Measurements from ENCODE around the gene MT1B. TPM values are rescaled to one million over a fixed set of nuclear protein-coding genes. Genes with fewer than 3 reads are reported as not detected.

Gene MT1B
- total and polyA plus RNA-seq, 2 of the 4 experiments (the other 2 are of a cell fraction): not detected

DNA sequence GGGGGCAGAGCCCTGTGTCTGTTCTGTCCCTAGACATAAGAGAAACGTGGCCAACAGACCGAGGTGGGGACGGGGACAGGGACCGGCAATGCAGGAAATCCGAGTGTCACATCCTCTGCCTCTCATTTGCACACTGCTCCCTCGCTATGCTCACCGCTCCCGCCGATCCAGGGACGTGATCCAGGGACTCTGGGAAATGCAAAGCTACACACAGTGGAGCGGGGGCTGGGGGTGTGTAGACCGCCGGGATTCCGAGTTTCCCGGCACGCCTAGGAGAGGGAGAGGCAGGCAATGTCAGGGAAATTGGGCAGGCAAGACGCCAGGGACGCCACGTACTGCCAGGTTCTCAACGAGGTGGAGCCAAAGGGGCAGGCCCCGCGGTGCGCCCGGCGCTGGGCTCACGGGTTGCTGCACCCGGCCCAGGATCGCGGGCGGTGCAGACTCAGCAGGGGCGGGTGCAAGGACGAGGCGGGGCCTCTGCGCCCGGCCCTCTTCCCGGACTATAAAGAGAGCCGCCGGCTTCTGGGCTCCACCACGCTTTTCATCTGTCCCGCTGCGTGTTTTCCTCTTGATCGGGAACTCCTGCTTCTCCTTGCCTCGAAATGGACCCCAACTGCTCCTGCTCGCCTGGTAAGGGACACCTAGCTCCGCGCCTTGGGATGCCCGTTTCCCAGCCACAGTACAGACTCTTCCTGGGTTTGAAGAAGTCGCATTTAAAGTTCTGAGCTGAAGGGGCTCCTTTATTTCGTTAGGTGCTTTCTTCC, 30.4 kb downstream of the MT1B start, which contains the start of gene MT1X:
MT1X (plus strand) TSS at position 532 of the 764 bp plus-strand sequence; CDS start at position 603, 71 bp downstream.
- Histone ChIP-seq H3K56ac (ENCODE audit: extremely low read depth, insufficient read depth, low read length) (peak within 1 kb of the TSS; percentile 60), H3K14ac (replicated peaks; ENCODE audit: low read depth, low read length) (peak within 1 kb of the TSS; percentile 75), H3K9me3 (ENCODE audit: control insufficient read depth, insufficient read depth, low read length) (0 out of 2 replicates have a peak, but pooled peaks cover 3% of the 10 kb centered on the region), H2BK120ac (ENCODE audit: low read depth, low read length) (peak within 1 kb of the TSS; percentile 69), H4K20me1 (ENCODE audit: insufficient read depth, low read length) (no peaks in the 10 kb centered on the region), H3K23ac (ENCODE audit: low read depth, low read length) (peak within 1 kb of the TSS; percentile 73), H3K4me2 (ENCODE audit: low read depth, low read length) (peak within 1 kb of the TSS; percentile 93), H2AFZ (replicated peaks; ENCODE audit: low read length, poor library complexity) (peak within 1 kb of the TSS; percentile 94), H4K91ac (ENCODE audit: insufficient read depth, low read depth, low read length) (peak within 1 kb of the TSS; percentile 53), H3K36me3 (ENCODE audit: control insufficient read depth, insufficient read depth, low read length) (no peaks in the 10 kb centered on the region; the same call in 1 of the 2 replicates), H2AK5ac (ENCODE audit: low read depth, low read length) (peak within 1 kb of the TSS; percentile 81), H3K79me1 (ENCODE audit: low read depth in 1 of 2, low read length in 2 of 2) (peaks cover 3% of the 10 kb centered on the region in 2 experiments; a peak in 1 of 4 replicates), H2BK5ac (ENCODE audit: low read depth, low read length, poor library complexity, severe bottlenecking) (no peak within 1 kb of the TSS), H2BK20ac (ENCODE audit: low read depth, low read length) (peak within 1 kb of the TSS; percentile 21), H3K27me3 (ENCODE audit: control insufficient read depth, insufficient read depth, low read length) (peaks cover 7% of the 10 kb centered on the region), H2BK15ac (ENCODE audit: low read depth, low read length) (peak within 1 kb of the TSS; percentile 19; the same call in 1 of the 3 replicates), H3K9ac (ENCODE audit: low read depth, low read length) (peak within 1 kb of the TSS; percentile 77), H3K9me1 (ENCODE audit: insufficient read depth, low read length) (no peaks in the 10 kb centered on the region), H4K5ac (ENCODE audit: low read depth, low read length) (peak within 1 kb of the TSS; percentile 56; the same call in 1 of the 2 replicates), H3K4me3 (ENCODE audit: insufficient read depth, low read depth, low read length) (peak within 1 kb of the TSS; percentile 58), H2AK9ac (replicated peaks; ENCODE audit: low read depth, low read length, poor library complexity) (peak within 1 kb of the TSS; percentile 90), H3K27ac (ENCODE audit: insufficient read depth, low read length) (peak within 1 kb of the TSS; percentile 50), H3K4me1 (ENCODE audit: control insufficient read depth, insufficient read depth, low read length) (peaks cover 7% of the 10 kb centered on the region; the same call in 1 of the 2 replicates), H4K8ac (ENCODE audit: low read depth in 2 of 2, low read length in 2 of 2) (peak within 1 kb of the TSS; percentile 53 to 95), H3K4ac (ENCODE audit: low read depth, low read length) (peak within 1 kb of the TSS; percentile 80), H3K18ac (ENCODE audit: low read depth, low read length) (peak within 1 kb of the TSS; percentile 39)
- in situ Hi-C loops (cut with MboI; ENCODE audit: low sequenced_read_pairs): no loop called here
- ATAC-seq (ENCODE audit: low read depth) (peak; percentile 99), DNase-seq (peak; percentile 77)
- ChIA-PET POLR2A (ENCODE audit: unreplicated experiment) (interaction anchor here (0.6 kb wide), 1 partner anchor 29 kb away, joined by 9 read pairs; no protein-coding TSS in a partner anchor), CTCF (interaction anchor here (1.8 kb wide), 1 partner anchor 9 kb away, joined by 8 read pairs; no protein-coding TSS in a partner anchor)
- no TSS peak for BruUV-seq (replicated peaks)
- WGBS, 2 experiments (ENCODE audit: extremely low coverage in 2 of 2, insufficient read length in 1 of 2): 1% methylated on average over 20 of the region's 49 CpGs; no CpG with 5 or more reads in 1 of the 2 experiments
- intact Hi-C loops (cut with micrococcal nuclease): loop anchor here (5.0 kb wide), 2 partner anchors 55 to 75 kb away; partner anchors contain the start of genes MT1E and MT2A
- dilution Hi-C loops (cut with HindIII; ENCODE audit: low sequenced_read_pairs, unreplicated experiment): no loop called here
- peak; percentile 23; the same call in 1 of the 2 replicates for TF ChIP-seq MAZ (IDR thresholded peaks at IDR 0.05; ENCODE audit: borderline replicate concordance, low read depth, low read length)
- no peak for TF ChIP-seq RAD21 (IDR thresholded peaks at IDR 0.05; ENCODE audit: low read length)
- no peak for TF ChIP-seq SMC3 (IDR thresholded peaks at IDR 0.05; ENCODE audit: low read depth, low read length)
- TF ChIP-seq BHLHE40 (IDR thresholded peaks at IDR 0.05; ENCODE audit: low read depth, low read length): 0 out of 2 replicates have a peak, but pooled peaks have one; percentile 12
- peak; percentile 91 for TF ChIP-seq POLR2A (IDR thresholded peaks at IDR 0.05; ENCODE audit: low read depth, low read length)
- TF ChIP-seq, protein P1, sequence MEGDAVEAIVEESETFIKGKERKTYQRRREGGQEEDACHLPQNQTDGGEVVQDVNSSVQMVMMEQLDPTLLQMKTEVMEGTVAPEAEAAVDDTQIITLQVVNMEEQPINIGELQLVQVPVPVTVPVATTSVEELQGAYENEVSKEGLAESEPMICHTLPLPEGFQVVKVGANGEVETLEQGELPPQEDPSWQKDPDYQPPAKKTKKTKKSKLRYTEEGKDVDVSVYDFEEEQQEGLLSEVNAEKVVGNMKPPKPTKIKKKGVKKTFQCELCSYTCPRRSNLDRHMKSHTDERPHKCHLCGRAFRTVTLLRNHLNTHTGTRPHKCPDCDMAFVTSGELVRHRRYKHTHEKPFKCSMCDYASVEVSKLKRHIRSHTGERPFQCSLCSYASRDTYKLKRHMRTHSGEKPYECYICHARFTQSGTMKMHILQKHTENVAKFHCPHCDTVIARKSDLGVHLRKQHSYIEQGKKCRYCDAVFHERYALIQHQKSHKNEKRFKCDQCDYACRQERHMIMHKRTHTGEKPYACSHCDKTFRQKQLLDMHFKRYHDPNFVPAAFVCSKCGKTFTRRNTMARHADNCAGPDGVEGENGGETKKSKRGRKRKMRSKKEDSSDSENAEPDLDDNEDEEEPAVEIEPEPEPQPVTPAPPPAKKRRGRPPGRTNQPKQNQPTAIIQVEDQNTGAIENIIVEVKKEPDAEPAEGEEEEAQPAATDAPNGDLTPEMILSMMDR (conservative IDR thresholded peaks at IDR 0.05; ENCODE audit: low read depth, low read length): no peak
- TF ChIP-seq, protein P2, sequence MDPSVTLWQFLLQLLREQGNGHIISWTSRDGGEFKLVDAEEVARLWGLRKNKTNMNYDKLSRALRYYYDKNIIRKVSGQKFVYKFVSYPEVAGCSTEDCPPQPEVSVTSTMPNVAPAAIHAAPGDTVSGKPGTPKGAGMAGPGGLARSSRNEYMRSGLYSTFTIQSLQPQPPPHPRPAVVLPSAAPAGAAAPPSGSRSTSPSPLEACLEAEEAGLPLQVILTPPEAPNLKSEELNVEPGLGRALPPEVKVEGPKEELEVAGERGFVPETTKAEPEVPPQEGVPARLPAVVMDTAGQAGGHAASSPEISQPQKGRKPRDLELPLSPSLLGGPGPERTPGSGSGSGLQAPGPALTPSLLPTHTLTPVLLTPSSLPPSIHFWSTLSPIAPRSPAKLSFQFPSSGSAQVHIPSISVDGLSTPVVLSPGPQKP (IDR thresholded peaks at IDR 0.05; ENCODE audit: borderline replicate concordance, low read depth, low read length): no peak
- TF ChIP-seq, protein P3, sequence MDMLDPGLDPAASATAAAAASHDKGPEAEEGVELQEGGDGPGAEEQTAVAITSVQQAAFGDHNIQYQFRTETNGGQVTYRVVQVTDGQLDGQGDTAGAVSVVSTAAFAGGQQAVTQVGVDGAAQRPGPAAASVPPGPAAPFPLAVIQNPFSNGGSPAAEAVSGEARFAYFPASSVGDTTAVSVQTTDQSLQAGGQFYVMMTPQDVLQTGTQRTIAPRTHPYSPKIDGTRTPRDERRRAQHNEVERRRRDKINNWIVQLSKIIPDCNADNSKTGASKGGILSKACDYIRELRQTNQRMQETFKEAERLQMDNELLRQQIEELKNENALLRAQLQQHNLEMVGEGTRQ (IDR thresholded peaks at IDR 0.05; ENCODE audit: low read depth, low read length): no peak
- peak; percentile 57 for TF ChIP-seq MAFK (IDR thresholded peaks at IDR 0.05; ENCODE audit: low read depth, low read length)
- TF ChIP-seq MXI1 (IDR thresholded peaks at IDR 0.05; ENCODE audit: borderline replicate concordance, low read depth, low read length): 0 out of 2 replicates have a peak, but pooled peaks have one; percentile 8

Measured in IMR-90 (cell line).